ENCODE results near the gene PITPNM3.

PITPNM3 gene

GRCh38 chr17:6476076-6476809 is 80.1 kb downstream of the PITPNM3 start:
- no peak for DNase-seq

DNA sequence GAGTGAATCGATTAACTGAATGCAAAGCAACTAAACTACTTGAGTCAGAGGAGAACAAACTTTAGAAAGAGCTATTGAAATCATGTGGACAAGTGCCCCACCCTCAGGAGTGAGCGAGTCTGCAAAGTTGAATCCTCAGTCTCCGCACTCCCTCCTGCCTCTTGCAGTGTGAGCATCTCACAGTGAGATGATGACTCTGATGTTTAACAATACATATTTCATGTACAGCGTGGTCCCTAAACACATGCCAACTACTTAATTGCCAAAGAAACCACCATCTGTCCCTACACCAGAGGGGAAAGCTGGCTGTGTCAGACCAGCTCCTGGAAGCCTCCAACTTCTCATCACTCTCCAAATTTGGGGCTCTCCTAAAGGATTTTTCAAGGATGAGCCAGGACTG is 80.9 kb downstream of the PITPNM3 start:
- no peak for DNase-seq

GRCh38 chr17:6474906-6475305 is 81.4 kb downstream of the PITPNM3 start:
- no peak for DNase-seq

DNA sequence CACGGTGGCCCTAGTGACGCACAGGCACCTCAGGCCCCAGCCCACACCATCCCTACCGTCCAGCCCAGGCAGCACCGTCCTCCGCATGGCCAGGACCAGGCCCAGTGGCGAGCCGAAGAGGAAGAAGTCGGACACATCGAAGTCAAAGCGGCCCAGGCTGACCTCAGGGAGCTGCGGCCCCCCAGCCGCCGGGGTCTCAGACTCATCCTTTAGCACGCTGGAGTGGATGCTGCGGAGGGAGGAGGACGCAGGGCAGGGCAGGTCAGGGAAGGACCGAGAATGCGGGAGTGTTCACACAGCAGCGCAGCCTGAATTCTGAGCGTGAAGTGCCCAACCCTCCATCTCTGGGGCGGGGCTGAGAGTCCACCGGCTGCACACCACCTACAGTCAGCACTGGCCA is 82.0 kb downstream of the PITPNM3 start:
- no peak for DNase-seq

DNA sequence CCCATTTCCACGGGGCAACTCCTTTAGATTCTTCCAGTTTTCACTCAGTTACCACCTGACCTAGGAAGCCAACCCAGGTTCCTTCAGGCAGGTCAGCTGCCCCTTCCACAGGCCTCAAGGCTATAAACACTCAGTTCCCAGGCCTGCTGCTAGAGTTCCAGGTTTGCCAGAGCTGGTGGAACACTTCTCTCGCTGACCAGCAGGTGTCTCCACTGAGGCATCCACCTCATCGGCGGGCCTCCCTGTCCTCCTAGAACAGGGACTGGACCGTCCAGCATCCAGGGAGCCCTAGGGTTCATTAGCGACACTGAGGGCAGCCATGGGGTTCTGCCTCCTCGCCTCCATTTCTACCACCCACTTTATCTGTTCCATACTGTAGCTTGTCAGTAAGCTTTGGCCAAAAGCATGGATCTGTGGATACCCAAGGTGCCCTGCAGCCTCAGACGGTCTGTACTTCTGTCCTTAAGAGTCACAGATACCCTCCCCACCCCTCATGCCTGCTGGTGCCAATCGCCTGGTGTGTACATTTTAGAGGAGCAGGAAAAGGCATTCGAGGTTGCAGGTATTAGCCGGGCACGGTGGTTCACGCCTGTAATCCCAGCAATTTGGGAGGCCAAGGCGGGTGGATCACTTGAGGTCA is 83.1 kb downstream of the PITPNM3 start:
- DNase-seq, result no peak

DNA sequence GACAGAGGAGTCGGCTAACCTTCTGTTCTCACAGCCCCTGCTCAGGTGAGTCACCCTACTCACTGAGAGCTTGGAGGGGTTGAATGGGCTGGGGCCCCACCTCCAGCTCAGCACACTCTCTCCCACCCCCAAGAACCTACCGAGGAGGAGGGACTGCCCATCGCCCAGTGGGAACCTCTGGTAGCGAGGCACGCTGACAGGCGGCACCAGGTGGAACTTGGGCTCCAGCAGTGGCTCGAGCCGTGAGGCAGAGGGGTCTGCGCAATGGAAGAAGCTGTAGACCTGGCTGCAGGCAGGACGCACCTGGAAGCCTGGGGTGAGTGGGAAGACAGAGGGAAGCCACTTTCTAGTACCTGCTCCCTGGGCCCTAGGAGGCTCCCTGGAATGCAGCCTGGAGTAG is 83.8 kb downstream of the PITPNM3 start:
- no peak for DNase-seq

DNA sequence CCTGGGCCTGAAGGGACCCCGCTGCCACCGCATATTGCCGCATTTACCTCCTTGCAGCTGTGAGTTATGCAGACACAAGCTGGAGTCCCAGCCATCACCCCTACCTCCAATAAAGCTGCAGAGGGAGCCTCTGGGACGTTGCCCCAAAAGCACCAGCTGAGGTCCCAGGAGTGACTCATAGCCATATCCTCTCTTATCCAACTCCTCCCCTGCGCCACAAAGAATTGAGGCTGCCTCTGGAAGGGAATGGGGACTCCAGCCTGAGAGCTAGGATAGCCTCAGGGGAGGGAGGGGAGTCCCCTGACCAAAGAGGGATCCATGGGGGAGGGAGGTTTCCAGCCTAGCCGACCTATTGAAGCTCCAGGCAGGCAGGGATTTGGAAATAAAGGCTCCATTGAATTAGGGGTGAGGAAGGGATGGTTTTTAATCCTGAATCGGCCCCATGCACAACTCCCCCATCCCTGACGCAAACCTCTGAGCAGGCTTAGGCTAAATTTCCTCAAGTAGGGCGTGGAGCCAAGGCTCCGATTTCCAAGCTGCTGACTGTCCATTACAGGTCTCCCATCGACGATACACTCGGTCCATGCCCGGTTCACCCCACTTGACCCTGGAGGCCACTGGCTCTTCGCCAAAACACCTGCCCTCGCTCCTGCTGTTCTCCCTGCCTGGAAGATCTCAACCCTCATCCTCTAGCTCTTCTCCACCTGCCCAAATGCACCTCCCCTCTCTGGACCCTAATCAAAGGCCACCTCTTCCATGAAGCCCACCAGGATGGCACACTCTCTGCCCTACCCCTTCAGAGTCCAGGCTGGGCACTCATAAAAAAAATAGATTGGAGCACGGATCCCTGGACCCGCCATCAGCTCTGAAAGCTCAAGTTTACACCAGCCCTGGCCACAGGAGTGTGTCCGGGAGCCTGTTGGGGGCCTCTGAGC is 84.6 kb downstream of the PITPNM3 start:
- DNase-seq, result no peak

GRCh38 chr17:6470751-6471521 is 85.4 kb downstream of the PITPNM3 start:
- DNase-seq, result no peak

DNA sequence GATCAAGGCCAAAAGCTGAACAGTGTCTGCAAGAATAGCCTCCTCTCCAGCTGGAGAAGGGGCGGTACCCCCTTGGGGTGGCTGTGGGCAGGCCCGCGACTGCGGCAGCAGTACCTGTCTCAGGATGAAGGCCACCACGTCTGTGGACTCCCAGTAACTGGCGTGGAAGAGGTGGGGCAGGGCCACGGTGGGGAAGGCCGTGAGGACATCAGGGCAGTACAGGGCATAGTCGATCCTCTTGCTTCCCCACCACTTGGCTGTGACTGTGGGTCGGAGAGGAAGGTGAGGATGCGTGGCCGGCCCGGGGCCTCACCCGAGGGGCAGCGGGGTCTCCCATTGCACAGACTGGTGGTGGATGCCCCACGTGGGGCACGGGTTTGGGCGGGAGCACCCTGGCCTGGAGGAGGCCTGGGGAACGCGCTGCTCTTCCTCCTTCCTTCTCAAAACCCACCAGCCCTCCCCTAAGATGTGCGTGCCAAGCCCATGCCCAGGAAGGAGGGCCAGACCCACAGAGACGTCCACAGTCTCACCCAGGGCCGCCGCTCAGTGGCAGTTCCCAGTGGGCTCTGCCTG is 86.1 kb downstream of the PITPNM3 start:
- no peak for DNase-seq

DNA sequence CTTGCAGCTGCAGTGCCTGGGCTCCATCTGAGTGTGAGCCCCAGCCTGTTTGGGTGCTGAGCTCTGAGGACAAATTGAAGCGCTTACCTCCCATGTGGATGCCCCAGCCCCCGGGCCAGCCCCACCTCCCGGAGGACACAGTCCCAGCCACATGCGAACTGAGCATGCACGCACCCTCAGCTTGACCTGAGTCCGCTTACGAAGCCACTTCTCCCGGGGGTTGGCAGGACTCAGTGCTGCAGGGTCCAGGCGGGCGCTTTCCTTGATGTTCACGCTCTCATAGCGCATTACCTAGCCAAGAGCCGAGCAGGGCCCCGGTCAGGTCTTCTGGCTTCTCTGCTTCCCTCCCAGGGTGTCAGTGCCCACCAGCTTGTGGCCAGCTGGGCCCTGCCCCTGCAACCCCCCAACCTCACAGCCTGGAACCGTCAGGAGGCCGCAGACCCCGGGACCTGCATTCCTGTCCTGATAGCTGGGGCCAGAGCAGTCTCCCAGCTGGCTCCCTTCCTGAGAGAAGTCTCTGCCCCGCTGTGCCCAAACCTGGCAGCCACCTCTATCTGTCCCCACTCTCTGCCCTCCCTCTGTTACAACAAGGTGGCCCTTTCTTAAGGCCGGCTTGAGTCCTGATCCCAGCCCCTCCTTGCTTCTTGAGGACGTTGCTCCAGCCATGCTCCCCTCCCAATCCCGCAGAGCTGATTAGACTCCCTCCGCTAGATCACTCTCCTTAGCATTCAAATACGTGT is 88.1 kb downstream of the PITPNM3 start:
- no peak for DNase-seq

- no peak for DNase-seq
Observed at GRCh38 chr17:6467567-6467966, 88.8 kb downstream of the PITPNM3 start.

GRCh38 chr17:6465206-6466003 is 91.0 kb downstream of the PITPNM3 start:
- no peak for DNase-seq

- DNase-seq, result no peak
Observed at GRCh38 chr17:6464446-6465041, 91.8 kb downstream of the PITPNM3 start.

DNA sequence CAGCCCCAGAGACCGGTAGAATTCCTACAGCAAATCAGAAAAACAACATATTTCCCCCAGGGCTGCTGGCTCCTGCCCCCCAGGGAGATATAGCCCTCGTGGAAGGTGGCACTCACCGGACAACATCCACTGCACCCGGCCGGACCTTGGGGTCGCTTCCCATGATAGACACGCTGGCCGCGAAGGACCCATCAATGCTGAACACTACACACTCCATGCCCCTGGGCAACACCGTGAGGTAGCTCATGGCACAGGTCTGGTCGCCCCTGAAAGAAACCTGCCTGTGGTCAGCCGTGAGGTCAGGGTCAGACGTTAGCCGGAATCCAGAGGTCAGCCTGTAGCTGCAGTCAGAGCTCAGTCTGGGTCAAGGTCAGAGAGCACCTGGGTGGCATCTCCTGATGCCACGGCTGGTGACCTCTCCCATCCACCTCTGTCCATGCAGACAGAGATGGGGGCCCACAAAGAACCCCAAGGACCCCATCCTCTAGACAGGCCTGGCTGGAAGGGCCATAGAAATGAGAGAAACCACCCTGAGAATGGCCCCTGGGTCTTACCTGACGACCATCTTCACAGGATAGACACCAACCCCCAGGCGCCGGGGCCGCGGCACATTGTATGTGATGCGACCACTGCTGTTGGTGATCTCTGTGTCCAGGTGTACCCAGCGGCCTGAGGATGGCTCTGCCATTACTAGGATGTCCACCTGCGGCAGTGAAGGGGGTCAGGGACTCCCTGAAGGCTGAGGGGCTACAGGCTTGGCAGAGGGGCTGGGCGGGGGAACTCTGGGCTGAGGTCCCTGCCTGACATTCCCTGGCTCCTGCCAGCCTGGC is 92.5 kb downstream of the PITPNM3 start:
- no peak for DNase-seq

GRCh38 chr17:6462692-6463091 is 93.7 kb downstream of the PITPNM3 start:
- no peak for DNase-seq

DNA sequence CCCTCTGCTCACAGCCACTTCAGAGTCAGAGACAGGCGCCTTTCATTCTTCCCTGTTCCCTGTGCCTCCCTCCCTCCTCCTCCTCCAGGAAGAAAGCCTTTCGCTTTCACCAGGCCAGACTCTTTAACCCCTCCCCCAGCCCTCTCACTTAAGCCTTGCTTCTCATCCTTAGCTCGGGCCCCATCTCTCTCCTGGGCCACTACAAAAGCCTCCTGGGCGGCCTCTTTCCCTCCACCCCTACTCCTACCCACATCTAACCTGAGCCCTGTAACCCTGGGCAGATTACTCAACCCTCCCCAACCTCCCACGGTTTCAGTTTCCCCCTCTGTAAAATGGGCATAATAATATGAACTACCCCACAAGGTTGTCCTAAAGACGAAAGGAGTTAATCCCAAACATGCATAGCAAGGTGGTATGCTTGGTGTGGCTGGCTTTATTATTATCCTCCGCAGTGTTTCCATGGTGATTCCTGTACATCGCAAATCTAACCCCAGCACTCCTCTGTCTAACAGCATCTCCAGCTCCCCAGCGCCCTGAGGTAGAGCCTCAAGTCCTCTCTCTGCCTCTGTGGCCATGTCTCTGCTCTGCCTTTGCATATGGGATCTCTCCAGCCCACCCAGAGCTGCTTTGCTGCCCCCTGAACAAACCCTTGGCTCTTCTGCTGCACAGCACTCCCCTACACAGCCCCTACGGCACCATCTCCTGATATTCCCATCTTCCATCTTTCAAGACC is 94.4 kb downstream of the PITPNM3 start:
- no peak for DNase-seq

- no peak for DNase-seq
Observed at GRCh38 chr17:6461246-6461645, 95.1 kb downstream of the PITPNM3 start.

- no peak for DNase-seq
Observed at GRCh38 chr17:6460531-6461161, 95.7 kb downstream of the PITPNM3 start.
